Islet of Langerhans (tissue), 1 donor: Measurements from ENCODE around the gene ST8SIA2.

Experiments
- FAIRE-seq: peaks from one replicate; lab custom pipeline; 2011; peaks lifted over from hg19 to GRCh38; lab: Jason Lieb, UNC

Gene ST8SIA2

DNA sequence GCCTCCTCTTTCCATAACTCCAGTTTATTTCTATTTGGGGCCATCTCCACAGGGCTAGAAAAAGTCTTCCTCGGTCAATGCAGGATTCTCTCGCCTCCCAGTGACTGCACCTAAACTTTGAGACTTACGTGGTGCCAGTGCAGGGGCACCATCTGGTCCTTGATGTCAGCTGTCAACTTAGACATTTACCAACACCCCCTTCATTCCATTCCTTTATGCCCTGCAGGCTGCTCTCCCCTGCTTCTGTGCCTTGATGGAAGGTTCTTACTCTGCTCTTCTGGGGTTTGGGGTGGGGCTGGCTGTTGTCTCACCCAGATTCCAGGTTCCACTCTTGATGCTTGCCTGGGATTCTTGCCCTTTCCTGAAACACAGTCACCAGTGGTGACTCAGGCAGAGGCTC lies 101.8 kb downstream of the ST8SIA2 start:
- no peak for FAIRE-seq

DNA sequence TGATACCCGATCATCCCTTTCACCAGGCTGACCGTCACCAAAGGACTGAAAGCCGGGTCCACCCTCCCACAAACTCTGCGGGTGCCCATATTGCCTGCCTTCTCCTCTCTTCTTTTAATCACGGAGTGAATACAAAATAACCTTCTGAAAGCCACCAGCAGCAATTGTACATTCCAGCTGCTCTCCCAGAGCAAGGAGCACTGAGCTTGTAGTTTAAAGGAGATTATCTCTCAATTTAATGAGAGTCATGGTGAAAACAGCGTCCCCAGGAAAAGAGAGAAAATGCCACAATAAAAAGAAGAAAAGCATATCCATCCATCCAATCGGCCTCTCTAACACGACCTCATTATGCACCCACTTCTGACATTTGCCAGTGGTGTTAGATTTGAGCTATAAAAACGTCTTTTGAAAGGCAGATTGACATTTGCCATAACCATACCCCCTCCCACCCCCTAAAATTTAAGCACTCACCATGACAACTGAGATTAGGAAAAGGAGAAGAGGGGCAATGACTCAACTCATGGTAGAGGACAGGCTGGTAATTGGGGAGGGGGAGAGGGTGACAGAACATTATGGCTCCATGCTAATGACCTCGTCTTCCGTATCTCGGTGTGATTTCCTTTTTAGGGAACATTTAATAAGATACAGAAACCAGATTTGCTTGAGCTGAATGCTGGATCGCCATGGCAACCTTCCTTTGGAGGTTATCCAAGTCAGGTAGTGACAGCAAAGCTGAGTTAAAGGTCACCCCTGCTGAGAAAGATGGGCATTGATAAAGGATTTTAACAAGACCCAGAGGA lies 106.2 kb downstream of the ST8SIA2 start:
- no peak for FAIRE-seq

DNA sequence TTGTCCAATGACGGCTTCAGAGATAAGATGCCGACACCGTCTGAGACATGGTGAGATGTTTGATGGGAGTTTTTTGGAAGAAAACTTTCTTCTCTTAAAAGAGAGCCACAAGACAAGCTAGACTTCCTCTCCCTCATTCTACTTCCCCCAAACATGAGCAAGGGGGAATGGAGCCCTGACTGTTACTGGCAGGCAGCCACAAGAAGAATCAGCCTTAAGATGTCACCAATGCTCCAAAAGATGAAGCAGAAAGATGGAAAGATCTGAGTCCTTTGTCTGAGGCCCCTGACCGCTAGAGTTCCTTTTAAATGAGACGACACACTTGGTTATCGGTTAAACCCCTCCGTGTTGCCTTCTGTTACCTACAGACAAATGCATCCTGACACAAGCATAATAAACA lies 108.7 kb downstream of the ST8SIA2 start:
- FAIRE-seq, result no peak

DNA sequence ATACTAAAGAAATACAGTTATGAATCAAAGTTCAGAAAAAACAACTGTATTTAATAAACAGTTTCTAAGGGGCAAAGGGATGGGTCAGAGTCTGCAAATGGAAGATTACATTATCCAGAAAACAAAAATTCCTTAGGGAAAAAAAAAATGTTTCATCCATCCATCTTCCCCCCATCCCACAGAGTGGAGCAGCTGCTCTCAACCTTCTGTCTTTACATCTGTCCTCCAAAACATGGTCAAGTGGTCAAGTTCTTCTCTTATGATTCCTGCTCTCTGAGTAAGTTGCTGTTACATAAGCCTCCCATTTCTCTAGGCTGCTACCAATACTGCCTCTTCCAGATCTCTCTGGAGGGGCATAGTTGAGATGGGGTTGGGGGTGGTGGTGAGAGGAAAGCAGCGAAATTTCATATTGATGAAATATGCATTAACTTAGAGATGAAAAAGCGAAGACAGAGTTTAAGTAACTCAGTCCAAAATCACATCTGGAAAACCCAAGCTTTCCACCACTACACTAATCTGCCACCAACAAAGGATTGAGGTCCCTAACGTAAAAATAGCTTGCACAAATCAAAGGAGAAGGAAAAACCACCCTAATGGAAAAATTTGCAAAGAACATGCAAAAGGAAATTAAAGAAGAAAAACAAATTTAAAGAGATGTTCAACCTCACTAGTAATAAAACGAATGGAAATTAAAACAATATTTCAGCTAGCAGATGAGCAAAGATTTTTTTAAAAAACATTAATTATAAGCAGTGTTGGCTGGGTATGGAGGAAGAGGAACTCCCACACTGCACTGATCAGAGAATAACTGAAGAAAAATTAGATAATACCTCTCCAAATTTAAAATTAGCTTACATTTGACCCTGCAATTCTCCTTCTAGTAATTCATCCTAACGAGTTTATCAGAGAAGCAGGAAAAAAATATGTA lies 109.5 kb downstream of the ST8SIA2 start:
- FAIRE-seq, result no peak

DNA sequence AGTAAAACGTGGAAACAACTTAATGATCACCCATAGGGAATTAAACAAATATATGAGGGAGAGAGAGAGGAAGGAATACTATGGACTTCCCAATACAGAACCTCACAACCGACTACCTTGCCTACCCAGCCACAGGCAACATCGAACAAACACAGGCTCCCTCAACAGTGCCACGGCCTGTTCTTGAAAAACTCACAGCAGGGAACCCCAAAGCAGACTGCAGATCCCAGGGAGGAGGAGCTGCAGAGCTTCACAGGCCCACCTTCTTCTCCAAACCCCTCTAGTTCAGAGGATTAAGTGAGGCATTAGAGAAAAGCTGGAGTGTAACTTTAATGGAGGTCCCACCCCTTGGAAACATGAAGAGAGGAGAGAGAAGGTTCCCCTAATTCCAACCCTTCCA lies 110.2 kb downstream of the ST8SIA2 start:
- no peak for FAIRE-seq

DNA sequence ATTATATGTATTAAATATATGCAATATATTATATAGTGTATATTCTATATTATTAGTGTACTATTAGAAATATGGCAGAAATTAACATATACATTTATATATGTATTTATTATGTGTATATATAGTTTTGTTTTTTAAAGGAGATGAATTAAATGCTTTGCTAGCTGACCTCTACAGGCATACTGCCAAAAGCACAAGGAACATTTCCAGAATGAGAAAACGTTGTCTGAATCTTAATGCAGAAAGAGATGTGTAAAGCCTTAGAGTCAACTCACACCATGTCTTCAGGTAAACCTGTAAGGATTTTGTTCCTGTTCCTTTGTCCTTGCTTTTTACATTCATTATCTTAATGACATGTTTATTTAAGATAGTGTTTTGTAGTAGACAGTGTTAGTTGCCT lies 111.9 kb downstream of the ST8SIA2 start:
- no peak for FAIRE-seq

DNA sequence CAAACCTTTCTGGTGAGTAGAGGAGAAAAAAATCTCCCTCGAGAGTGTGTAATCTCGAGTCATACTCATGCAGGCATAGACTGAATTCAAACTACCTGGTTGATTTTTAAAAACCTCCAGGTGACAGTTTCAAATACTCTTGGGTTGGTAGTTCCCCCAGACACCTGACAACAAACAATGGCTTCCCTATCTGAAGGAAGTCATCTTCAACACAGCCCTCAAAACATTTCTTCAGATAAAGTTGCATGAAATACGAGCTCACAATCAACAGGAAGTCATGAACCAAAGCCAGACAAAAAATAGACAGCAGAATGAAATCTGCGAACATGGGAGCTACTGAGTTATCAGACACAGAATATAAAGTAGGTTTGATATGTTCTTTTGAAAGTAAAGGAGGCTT lies 112.8 kb downstream of the ST8SIA2 start:
- no peak for FAIRE-seq

DNA sequence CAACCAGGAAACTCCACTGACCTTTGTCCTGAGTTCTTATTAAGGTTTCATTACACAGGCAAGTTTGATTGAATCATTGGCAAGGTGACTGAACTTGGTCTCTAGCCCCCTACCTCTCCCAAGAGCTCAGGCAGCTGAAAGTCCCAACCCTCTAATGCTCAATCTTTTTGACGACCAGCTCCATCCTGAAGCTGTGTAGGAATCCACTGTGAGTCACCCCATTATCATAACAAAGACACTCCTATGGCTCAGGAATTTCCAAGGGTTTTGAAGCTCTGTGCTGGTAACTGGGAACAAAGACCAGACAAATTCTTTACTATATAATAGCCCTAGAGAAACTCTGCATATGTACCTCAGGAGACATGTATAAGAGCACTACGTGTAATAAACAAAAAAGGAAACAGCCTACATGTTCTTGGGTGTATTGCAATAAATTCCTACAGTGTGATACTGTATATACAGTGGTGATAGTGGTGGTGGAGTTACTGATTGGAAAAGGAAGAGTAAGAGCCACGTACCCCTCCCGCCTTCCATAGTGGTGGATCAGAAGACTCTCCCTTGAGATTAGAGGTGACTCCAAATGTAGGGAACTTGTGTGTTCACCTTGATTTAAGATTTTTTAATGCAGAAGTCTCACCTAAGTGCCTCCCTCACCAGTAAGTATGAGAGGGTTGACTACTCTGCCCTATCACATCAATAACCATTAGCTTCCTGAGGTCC lies 116.6 kb downstream of the ST8SIA2 start:
- no peak for FAIRE-seq
